Suppressor macrophage treated with lipopolysaccharide for 1 hour (primary cell): Measurements from ENCODE around the gene TSN.
"Not testable (repeated sequence)": the region's sequence is repeated elsewhere in the genome, so short reads cannot be mapped to it uniquely, and the experiment has no call there.

Experiments used
- DNase-seq, 3 donors: peaks; one replicate each; pipeline ENCODE4 v3.0.0-alpha.2; 2020 to 2022

TSN gene

GRCh38 chr2:121804340-121804739 is 48.9 kb downstream of the TSN start:
- peak; percentile 35 to 57 (median 44) for DNase-seq

- peak; percentile 17 to 34 (median 19) for DNase-seq
Measured at GRCh38 chr2:121804997-121805765, 49.7 kb downstream of the TSN start.

- DNase-seq, result no peak
Measured at GRCh38 chr2:121805766-121806143, 50.3 kb downstream of the TSN start.

GRCh38 chr2:121807771-121808170 is 52.3 kb downstream of the TSN start:
- not testable (repeated sequence) for DNase-seq

- no peak for DNase-seq
Measured at GRCh38 chr2:121809607-121810006, 54.2 kb downstream of the TSN start.

- peak; percentile 40 to 45 (median 45) for DNase-seq
Measured at GRCh38 chr2:121810959-121811853, 55.8 kb downstream of the TSN start.

- not testable (repeated sequence) for DNase-seq
Measured at GRCh38 chr2:121813083-121813482, 57.6 kb downstream of the TSN start.

GRCh38 chr2:121815216-121815615 is 59.8 kb downstream of the TSN start:
- no peak for DNase-seq

- no peak for DNase-seq
Measured at GRCh38 chr2:121816797-121817196, 61.3 kb downstream of the TSN start.

GRCh38 chr2:121817304-121817703 is 61.9 kb downstream of the TSN start:
- not testable (repeated sequence) for DNase-seq
